Measurements from ENCODE around the gene C4orf33. TPM values are rescaled to one million over a fixed set of nuclear protein-coding genes. Genes with fewer than 3 reads are reported as not detected.

The C4orf33 gene
- total and polyA plus RNA-seq, 5 donors from 2014 or later: 4.2 to 18.8 (median 6.6) TPM

- H3K27me3 ChIP-seq (ENCODE audit: control insufficient read depth, insufficient read depth, low read length): no peaks in the 10 kb centered on the region
- ATAC-seq (ENCODE audit: low read depth in 2 of 2) (no peak), DNase-seq (no peak)
- H3K36me3 ChIP-seq (ENCODE audit: control insufficient read depth, insufficient read depth, low read length): no peaks in the 10 kb centered on the region
- no peak overlapping the region for H3K27ac Mint-ChIP-seq
- no peak overlapping the region for H3K27ac ChIP-seq (ENCODE audit: insufficient read depth, low read length, poor library complexity, severe bottlenecking)
- H3K4me1 Mint-ChIP-seq: no peaks in the 10 kb centered on the region
- H3K4me3 ChIP-seq (ENCODE audit: low read depth, low read length): no peak overlapping the region
- peaks cover 9% of the 10 kb centered on the region for H3K27me3 Mint-ChIP-seq
- no peaks in the 10 kb centered on the region for H3K4me1 ChIP-seq (ENCODE audit: control insufficient read depth, insufficient read depth, low read length, poor library complexity, severe bottlenecking)
- peaks cover 0 to 12% (median 4%) of the 10 kb centered on the region in 7 donors for H3K9me3 Mint-ChIP-seq
- H3K4me3 Mint-ChIP-seq: no peak overlapping the region
- peaks cover 0 to 1% of the 10 kb centered on the region in 2 experiments for H3K9me3 ChIP-seq (ENCODE audit: control insufficient read depth in 2 of 2, low read length in 2 of 2)
- H3K36me3 Mint-ChIP-seq: no peaks in the 10 kb centered on the region
Observed at GRCh38 chr4:129129143-129129542, 33.2 kb downstream of the C4orf33 start.

- Histone ChIP-seq H3K27me3 (ENCODE audit: control insufficient read depth, insufficient read depth, low read length) (no peaks in the 10 kb centered on the region), H3K27ac (ENCODE audit: insufficient read depth, low read length, poor library complexity, severe bottlenecking) (no peak overlapping the region), H3K4me3 (ENCODE audit: low read depth, low read length) (no peak overlapping the region), H3K36me3 (ENCODE audit: control insufficient read depth, insufficient read depth, low read length) (no peaks in the 10 kb centered on the region), H3K9me3 (ENCODE audit: control insufficient read depth in 2 of 2, low read length in 2 of 2) (peaks cover 0 to 1% of the 10 kb centered on the region in 2 experiments), H3K4me1 (ENCODE audit: control insufficient read depth, insufficient read depth, low read length, poor library complexity, severe bottlenecking) (no peaks in the 10 kb centered on the region)
- Mint-ChIP-seq H3K36me3 (no peaks in the 10 kb centered on the region), H3K4me3 (no peak overlapping the region), H3K27ac (no peak overlapping the region), H3K4me1 (no peaks in the 10 kb centered on the region), H3K27me3 (peaks cover 7% of the 10 kb centered on the region), H3K9me3 (peaks cover 0 to 9% (median 2%) of the 10 kb centered on the region in 7 donors)
- DNase-seq (no peak), ATAC-seq (ENCODE audit: low read depth in 2 of 2) (no peak)
Observed at GRCh38 chr4:129131343-129131742, 35.4 kb downstream of the C4orf33 start.

- Histone ChIP-seq H3K27me3 (ENCODE audit: control insufficient read depth, insufficient read depth, low read length) (peaks cover under 1% of the 10 kb centered on the region), H3K27ac (ENCODE audit: insufficient read depth, low read length, poor library complexity, severe bottlenecking) (no peak overlapping the region), H3K4me1 (ENCODE audit: control insufficient read depth, insufficient read depth, low read length, poor library complexity, severe bottlenecking) (no peaks in the 10 kb centered on the region), H3K9me3 (ENCODE audit: control insufficient read depth in 2 of 2, low read length in 2 of 2) (peaks cover 0 to 1% of the 10 kb centered on the region in 2 experiments), H3K4me3 (ENCODE audit: low read depth, low read length) (no peak overlapping the region), H3K36me3 (ENCODE audit: control insufficient read depth, insufficient read depth, low read length) (no peaks in the 10 kb centered on the region)
- ATAC-seq (ENCODE audit: low read depth in 2 of 2) (no peak), DNase-seq (no peak)
- Mint-ChIP-seq H3K27ac (no peak overlapping the region), H3K4me3 (no peak overlapping the region), H3K36me3 (no peaks in the 10 kb centered on the region), H3K4me1 (no peaks in the 10 kb centered on the region), H3K9me3 (peaks cover 0 to 3% (median 0%) of the 10 kb centered on the region in 7 donors), H3K27me3 (peaks cover 6% of the 10 kb centered on the region)
Observed at GRCh38 chr4:129136433-129136832, 40.5 kb downstream of the C4orf33 start.

GRCh38 chr4:129138810-129139496, 43.0 kb downstream of the C4orf33 start:
- peaks cover 5% of the 10 kb centered on the region for H3K27me3 ChIP-seq (ENCODE audit: control insufficient read depth, insufficient read depth, low read length)
- peaks cover 16% of the 10 kb centered on the region for H3K27me3 Mint-ChIP-seq
- H3K4me3 Mint-ChIP-seq: no peak overlapping the region
- no peaks in the 10 kb centered on the region for H3K36me3 ChIP-seq (ENCODE audit: control insufficient read depth, insufficient read depth, low read length)
- H3K27ac ChIP-seq (ENCODE audit: insufficient read depth, low read length, poor library complexity, severe bottlenecking): no peak overlapping the region
- peaks cover 0 to 2% (median 0%) of the 10 kb centered on the region in 7 donors for H3K9me3 Mint-ChIP-seq
- H3K36me3 Mint-ChIP-seq: no peaks in the 10 kb centered on the region
- no peaks in the 10 kb centered on the region for H3K9me3 ChIP-seq (ENCODE audit: control insufficient read depth in 2 of 2, low read length in 2 of 2)
- ATAC-seq (ENCODE audit: low read depth in 2 of 2) (no peak), DNase-seq (no peak)
- H3K4me1 Mint-ChIP-seq: no peaks in the 10 kb centered on the region
- H3K4me1 ChIP-seq (ENCODE audit: control insufficient read depth, insufficient read depth, low read length, poor library complexity, severe bottlenecking): no peaks in the 10 kb centered on the region
- no peak overlapping the region for H3K4me3 ChIP-seq (ENCODE audit: low read depth, low read length)
- H3K27ac Mint-ChIP-seq: no peak overlapping the region

GRCh38 chr4:129140521-129140920, 44.6 kb downstream of the C4orf33 start:
- Histone ChIP-seq H3K4me1 (ENCODE audit: control insufficient read depth, insufficient read depth, low read length, poor library complexity, severe bottlenecking) (no peaks in the 10 kb centered on the region), H3K9me3 (ENCODE audit: control insufficient read depth in 2 of 2, low read length in 2 of 2) (no peaks in the 10 kb centered on the region), H3K4me3 (ENCODE audit: low read depth, low read length) (no peak overlapping the region), H3K27me3 (ENCODE audit: control insufficient read depth, insufficient read depth, low read length) (peaks cover 8% of the 10 kb centered on the region), H3K36me3 (ENCODE audit: control insufficient read depth, insufficient read depth, low read length) (no peaks in the 10 kb centered on the region), H3K27ac (ENCODE audit: insufficient read depth, low read length, poor library complexity, severe bottlenecking) (no peak overlapping the region)
- Mint-ChIP-seq H3K9me3 (peaks cover 0 to under 1% (median 0%) of the 10 kb centered on the region in 7 donors), H3K4me1 (no peaks in the 10 kb centered on the region), H3K36me3 (no peaks in the 10 kb centered on the region), H3K27me3 (peaks cover 21% of the 10 kb centered on the region), H3K4me3 (no peak overlapping the region), H3K27ac (no peak overlapping the region)
- ATAC-seq (ENCODE audit: low read depth in 2 of 2) (no peak), DNase-seq (no peak)

GRCh38 chr4:129143359-129143758, 47.4 kb downstream of the C4orf33 start:
- no peak overlapping the region for H3K27ac ChIP-seq (ENCODE audit: insufficient read depth, low read length, poor library complexity, severe bottlenecking)
- Mint-ChIP-seq H3K9me3 (no peaks in the 10 kb centered on the region), H3K27me3 (peaks cover 21% of the 10 kb centered on the region), H3K27ac (no peak overlapping the region), H3K4me1 (no peaks in the 10 kb centered on the region), H3K36me3 (no peaks in the 10 kb centered on the region), H3K4me3 (no peak overlapping the region)
- no peaks in the 10 kb centered on the region for H3K9me3 ChIP-seq (ENCODE audit: control insufficient read depth in 2 of 2, low read length in 2 of 2)
- no peak overlapping the region for H3K4me3 ChIP-seq (ENCODE audit: low read depth, low read length)
- H3K36me3 ChIP-seq (ENCODE audit: control insufficient read depth, insufficient read depth, low read length): no peaks in the 10 kb centered on the region
- peaks cover 8% of the 10 kb centered on the region for H3K27me3 ChIP-seq (ENCODE audit: control insufficient read depth, insufficient read depth, low read length)
- no peaks in the 10 kb centered on the region for H3K4me1 ChIP-seq (ENCODE audit: control insufficient read depth, insufficient read depth, low read length, poor library complexity, severe bottlenecking)
- no peak for ATAC-seq (ENCODE audit: low read depth in 2 of 2)
- no peak for DNase-seq

- Histone ChIP-seq H3K36me3 (ENCODE audit: control insufficient read depth, insufficient read depth, low read length) (no peaks in the 10 kb centered on the region), H3K4me3 (ENCODE audit: low read depth, low read length) (no peak overlapping the region), H3K27me3 (ENCODE audit: control insufficient read depth, insufficient read depth, low read length) (peaks cover 8% of the 10 kb centered on the region), H3K4me1 (ENCODE audit: control insufficient read depth, insufficient read depth, low read length, poor library complexity, severe bottlenecking) (no peaks in the 10 kb centered on the region), H3K27ac (ENCODE audit: insufficient read depth, low read length, poor library complexity, severe bottlenecking) (no peak overlapping the region), H3K9me3 (ENCODE audit: control insufficient read depth in 2 of 2, low read length in 2 of 2) (no peaks in the 10 kb centered on the region)
- DNase-seq (no peak), ATAC-seq (ENCODE audit: low read depth in 2 of 2) (no peak)
- H3K4me1 Mint-ChIP-seq: peaks cover 0 to 2% (median 0%) of the 10 kb centered on the region in 4 donors
- no peak overlapping the region for H3K4me3 Mint-ChIP-seq
- H3K9me3 Mint-ChIP-seq: no peaks in the 10 kb centered on the region
- H3K36me3 Mint-ChIP-seq: no peaks in the 10 kb centered on the region
- peaks cover 31% of the 10 kb centered on the region for H3K27me3 Mint-ChIP-seq
- no peak overlapping the region for H3K27ac Mint-ChIP-seq
Observed at GRCh38 chr4:129144755-129145206, 48.8 kb downstream of the C4orf33 start.

GRCh38 chr4:129145222-129145730, 49.3 kb downstream of the C4orf33 start:
- H3K9me3 ChIP-seq (ENCODE audit: control insufficient read depth in 2 of 2, low read length in 2 of 2): no peaks in the 10 kb centered on the region
- H3K4me3 Mint-ChIP-seq: no peak overlapping the region
- no peaks in the 10 kb centered on the region for H3K4me1 ChIP-seq (ENCODE audit: control insufficient read depth, insufficient read depth, low read length, poor library complexity, severe bottlenecking)
- no peak overlapping the region for H3K27ac Mint-ChIP-seq
- peaks cover 12% of the 10 kb centered on the region for H3K27me3 ChIP-seq (ENCODE audit: control insufficient read depth, insufficient read depth, low read length)
- H3K36me3 Mint-ChIP-seq: no peaks in the 10 kb centered on the region
- DNase-seq (no peak), ATAC-seq (ENCODE audit: low read depth in 2 of 2) (no peak)
- H3K27me3 Mint-ChIP-seq: peaks cover 33% of the 10 kb centered on the region
- no peaks in the 10 kb centered on the region for H3K36me3 ChIP-seq (ENCODE audit: control insufficient read depth, insufficient read depth, low read length)
- H3K27ac ChIP-seq (ENCODE audit: insufficient read depth, low read length, poor library complexity, severe bottlenecking): no peak overlapping the region
- H3K4me3 ChIP-seq (ENCODE audit: low read depth, low read length): no peak overlapping the region
- H3K9me3 Mint-ChIP-seq: no peaks in the 10 kb centered on the region
- peaks cover 0 to 2% (median 0%) of the 10 kb centered on the region in 4 donors for H3K4me1 Mint-ChIP-seq
